GM12878 (cell line): ENCODE results near the gene TNFRSF11A. TPM values are rescaled to one million over a fixed set of nuclear protein-coding genes. Genes with fewer than 3 reads are reported as not detected.

ENCODE experiments used
- ATAC-seq: fragments of 200-7000 bp; cut with Tn5 transposase; 3 replicates; pipeline ENCODE4 v1.9.1; 2020; ENCODE audit warnings: mild to moderate bottlenecking, moderate library complexity
- BruUV-seq: library from RNA; stranded (reverse); fragments of 400-500 nt; replicated peaks from 2 replicates; lab custom pipeline; 2021; lab: Mats Ljungman, UMichigan
- CTCF ChIA-PET: fragments of 300-600 bp; sonication (Branson Sonifier 250); formaldehyde crosslinking; extraction: SDS; loops from one replicate; lab custom pipeline; 2021; ENCODE audit warnings: inconsistent platforms; lab: Yijun Ruan, JAX
- POLR2A ChIA-PET: fragments of 350-600 bp; formaldehyde crosslinking; extraction: SDS; loops from one replicate; lab custom pipeline; 2021; ENCODE audit warnings: inconsistent platforms; lab: Charles Lee
- RAD21 ChIA-PET: fragments of 300-600 bp; sonication (Branson Sonifier 250); formaldehyde crosslinking; loops from one replicate; lab custom pipeline; 2023; ENCODE audit warnings: antibody characterized with exemption; ENCODE audit not compliant: unreplicated experiment; lab: Charles Lee
- SMC1A ChIA-PET: fragments of 300-600 bp; sonication (Branson Sonifier 250); formaldehyde crosslinking; loops from one replicate; lab custom pipeline; 2023; ENCODE audit not compliant: unreplicated experiment, uncharacterized antibody; lab: Charles Lee
- DNase-seq: peaks from one replicate; pipeline ENCODE4 v3.0.0-alpha.2; 2011; ENCODE audit warnings: low read depth, low spot score
- FAIRE-seq: peaks from 3 replicates; lab custom pipeline; 2011; peaks lifted over from hg19 to GRCh38; lab: Jason Lieb, UNC
- H2AFZ ChIP-seq: 2 replicates; pipeline ENCODE4 v1.6.0; 2011; ENCODE audit warnings: low read depth, low read length, control low read depth; ENCODE audit not compliant: control insufficient read depth
- H3K27ac ChIP-seq: 2 replicates; pipeline ENCODE4 v1.5.1; 2011; ENCODE audit warnings: control low read depth; ENCODE audit not compliant: control insufficient read depth, insufficient read depth
- H3K27me3 ChIP-seq, 2 experiments: replicated peaks in 1 of 2; 2 replicates each; pipeline versions ENCODE4 v1.6.0 to v1.6.1; 2011; ENCODE audit warnings: low read length in 1 of 2; ENCODE audit not compliant: control insufficient read depth in 2 of 2, insufficient read depth in 2 of 2
- H3K36me3 ChIP-seq, 2 experiments: 2 replicates each; pipeline ENCODE4 v1.5.1; 2011; ENCODE audit warnings: low read length in 1 of 2; ENCODE audit not compliant: control insufficient read depth in 2 of 2, insufficient read depth in 2 of 2
- H3K4me1 ChIP-seq: 2 replicates; pipeline ENCODE4 v1.6.1; 2011; ENCODE audit warnings: mild to moderate bottlenecking, low read length, moderate library complexity, mixed read lengths; ENCODE audit not compliant: control insufficient read depth, insufficient read depth
- H3K4me2 ChIP-seq: 2 replicates; pipeline ENCODE4 v1.6.0; 2011; ENCODE audit warnings: control low read depth; ENCODE audit not compliant: control insufficient read depth, insufficient read depth
- H3K4me3 ChIP-seq: fragments of 200-600 bp; sonication (generic); 2 replicates; pipeline ENCODE4 v1.5.1; 2016
- H3K79me2 ChIP-seq: 2 replicates; pipeline ENCODE4 v1.6.0; 2011; ENCODE audit warnings: low read length; ENCODE audit not compliant: control insufficient read depth, insufficient read depth
- H3K9ac ChIP-seq: 2 replicates; pipeline ENCODE4 v1.8.0; 2011; ENCODE audit warnings: low read length, control low read depth, mixed read lengths; ENCODE audit not compliant: control insufficient read depth, insufficient read depth
- H3K9me3 ChIP-seq: replicated peaks from 3 replicates; pipeline ENCODE4 v1.5.1; 2011; ENCODE audit warnings: mild to moderate bottlenecking, low read length; ENCODE audit not compliant: control insufficient read depth, insufficient read depth
- H4K20me1 ChIP-seq: 2 replicates; pipeline ENCODE4 v1.6.0; 2011; ENCODE audit not compliant: control insufficient read depth, insufficient read depth
- BCL3 ChIP-seq: IDR thresholded peaks from 2 replicates; pipeline ENCODE4 v1.6.1; 2011; ENCODE audit warnings: borderline replicate concordance, low read depth, mild to moderate bottlenecking, moderate library complexity, low read length; ENCODE audit not compliant: insufficient read depth, poor library complexity, severe bottlenecking
- CHD2 ChIP-seq: IDR thresholded peaks from 2 replicates; pipeline ENCODE4 v1.6.1; 2011; ENCODE audit warnings: low read depth, low read length, improper control_type of control experiment, borderline replicate concordance
- HDGF ChIP-seq: fragments of 450-650 bp; IDR thresholded peaks from 2 replicates; pipeline ENCODE4 v1.6.1; 2016; ENCODE audit warnings: antibody characterized with exemption
- JUND ChIP-seq: IDR thresholded peaks from 2 replicates; pipeline ENCODE4 v1.6.1; 2012; ENCODE audit warnings: low read depth, mild to moderate bottlenecking, low read length, improper control_type of control experiment, moderate library complexity
- MLLT1 ChIP-seq: fragments of 450-650 bp; IDR thresholded peaks from 2 replicates; pipeline ENCODE4 v1.6.1; 2016; ENCODE audit warnings: mild to moderate bottlenecking
- NFYA ChIP-seq: IDR thresholded peaks from 2 replicates; pipeline ENCODE4 v1.6.1; 2011; ENCODE audit warnings: low read depth, mild to moderate bottlenecking, low read length, improper control_type of control experiment, borderline replicate concordance
- POLR2AphosphoS2 ChIP-seq: IDR thresholded peaks from 2 replicates; pipeline ENCODE4 v1.6.1; 2011; ENCODE audit warnings: low read depth, mild to moderate bottlenecking, low read length, improper control_type of control experiment, moderate library complexity
- SMAD5 ChIP-seq: IDR thresholded peaks from 2 replicates; pipeline ENCODE4 v1.6.1; 2016; ENCODE audit warnings: antibody characterized with exemption, low read depth
- TCF12 ChIP-seq: IDR thresholded peaks from 2 replicates; pipeline ENCODE4 v1.6.1; 2011; ENCODE audit warnings: low read depth, mild to moderate bottlenecking, low read length
- YY1 ChIP-seq: IDR thresholded peaks from 2 replicates; pipeline ENCODE4 v1.6.1; 2011; ENCODE audit warnings: low read depth, mild to moderate bottlenecking, low read length
- ZBED1 ChIP-seq: IDR thresholded peaks from 2 replicates; pipeline ENCODE4 v1.6.1; 2016; ENCODE audit warnings: borderline replicate concordance
- ZBTB11 ChIP-seq: fragments of 450-650 bp; formaldehyde crosslinking; IDR thresholded peaks from 2 replicates; pipeline ENCODE4 v1.5.0; 2022; ENCODE audit warnings: mild to moderate bottlenecking, missing genetic modification characterization
- ZBTB4 ChIP-seq: fragments of 450-650 bp; formaldehyde crosslinking; IDR thresholded peaks from 2 replicates; pipeline ENCODE4 v1.4.0; 2022; ENCODE audit warnings: mild to moderate bottlenecking, moderate library complexity
- WGBS: methylation state at CpG from one replicate; pipeline ENCODE4 v1.1.6; 2016; ENCODE audit warnings: low lambda C conversion rate; ENCODE audit not compliant: insufficient replicate concordance, insufficient coverage; ENCODE audit errors: missing lambda C conversion rate; 5-methylcytosine and 5-hydroxymethylcytosine counted together
- in situ Hi-C: fragments of 300-500 bp; cut with MboI; formaldehyde crosslinking; loops from 9 replicates; pipeline ENCODE4 v1.14.3; 2018; ENCODE audit warnings: mixed read lengths
- intact Hi-C: fragments of 100-400 bp; cut with micrococcal nuclease; formaldehyde crosslinking; loops from one replicate; pipeline ENCODE4 v1.14.2; 2022; ENCODE audit not compliant: unreplicated experiment
- polyA plus RNA-seq, 11 experiments: library from polyadenylated mRNA; depleted of rRNA in 4 of 11; unstranded in 6 of 11; stranded (reverse) in 5 of 11; fragments of >200 nt; fragmentation: Nextera tagmentation in 4 of 11; fragmentation: Illumina TruSeq in 1 of 11; extraction: Ambion mirVana in 4 of 11; extraction: Trizol in 1 of 11; gene quantifications; 1 replicate in 1 of 11; 2 replicates in 10 of 11; pipeline versions ENCODE4 v1.2.1 to v1.2.3, GENCODE V29; 2011 to 2016; ENCODE audit warnings: inconsistent platforms in 2 of 11, missing spikeins in 2 of 11, low read depth in 1 of 11
- total RNA-seq, 4 experiments: library from RNA; depleted of rRNA in 3 of 4; stranded (reverse); fragments of >200 nt in 3 of 4; fragmentation: Illumina TruSeq in 1 of 4; extraction: Trizol in 1 of 4; gene quantifications; 2 replicates each; pipeline versions ENCODE4 v1.2.1 to v1.2.3, GENCODE V29; 2013 to 2021

TNFRSF11A gene
- total and polyA plus RNA-seq, 10 of the 15 experiments (the other 5 are each of a cell fraction or from before 2014, with no cell fraction given), result 0.07 to 4.0 (median 0.23) TPM

GRCh38 chr18:62282188-62282629, 42.9 kb upstream of the TNFRSF11A start:
- in situ Hi-C loops, result no loop called here
- H3K9me3 ChIP-seq, result no peaks in the 10 kb centered on the region
- H3K27me3 ChIP-seq, result no peaks in the 10 kb centered on the region
- no peaks in the 10 kb centered on the region for H4K20me1 ChIP-seq
- ATAC-seq (no peak), FAIRE-seq (no peak), DNase-seq (no peak)
- TF ChIP-seq NFYA, result no peak
- no peak for TF ChIP-seq ZBTB11 (CRISPR knock-in tag)
- TF ChIP-seq SMAD5, result no peak
- TF ChIP-seq HDGF, result no peak
- TF ChIP-seq TCF12, result no peak
- no peak for TF ChIP-seq CHD2
- TF ChIP-seq MLLT1, result no peak
- no peak for TF ChIP-seq POLR2AphosphoS2
- TF ChIP-seq YY1, result no peak
- no peak for TF ChIP-seq ZBED1
- TF ChIP-seq BCL3, result no peak
- TF ChIP-seq JUND, result no peak
- TF ChIP-seq ZBTB4 (CRISPR knock-in tag), result no peak
- 100% methylated on average over 2 of the region's 2 CpGs for WGBS
- ChIA-PET CTCF (interaction anchor here (1.2 to 3.3 kb wide), 3 partner anchors 13 to 33 kb away, joined by 3 to 16 read pairs (median 3); no protein-coding TSS in a partner anchor), RAD21 (no interaction called here), POLR2A (interaction anchor here (0.5 to 0.6 kb wide), 2 partner anchors 35 to 304 kb away, joined by 3 to 5 read pairs; no protein-coding TSS in a partner anchor), SMC1A (no interaction called here)
- H3K4me1 ChIP-seq, result peaks cover 8% of the 10 kb centered on the region
- H3K27ac ChIP-seq, result no peak overlapping the region; the same call in 1 of the 2 replicates
- H3K79me2 ChIP-seq, result no peaks in the 10 kb centered on the region
- intact Hi-C loops, result no loop called here
- H3K9ac ChIP-seq, result no peak overlapping the region
- H3K4me3 ChIP-seq, result no peak overlapping the region
- peaks cover 5 to 17% of the 10 kb centered on the region in 2 experiments for H3K36me3 ChIP-seq
- no peak overlapping the region for H2AFZ ChIP-seq
- H3K4me2 ChIP-seq, result no peak overlapping the region
- no TSS peak for BruUV-seq
